Heart left ventricle (tissue), 16 donors: Measurements from ENCODE around the gene VWA5B1. TPM values are rescaled to one million over a fixed set of nuclear protein-coding genes. Genes with fewer than 3 reads are reported as not detected.

Source experiments
- ATAC-seq, 4 donors: fragments of 200-7000 bp; cut with Tn5 transposase; one replicate each; pipeline ENCODE4 v1.9.1; 2020 to 2022; ENCODE audit warnings: moderate library complexity in 4 of 4, mild to moderate bottlenecking in 3 of 4, moderate number of reproducible peaks in 1 of 4
- DNase-seq, 5 donors: peaks; one replicate each; pipeline ENCODE4 v3.0.0-alpha.2; 2020
- H3K27ac ChIP-seq, 12 donors: fragments of 200-600 bp; sonication (generic) in 4 of 12; one replicate each; pipeline versions ENCODE4 v1.5.0 to v1.8.0; 2016 to 2022; ENCODE audit warnings: mild to moderate bottlenecking in 2 of 12
- H3K27me3 ChIP-seq, 9 donors: fragments of 200-600 bp; sonication (generic) in 2 of 9; one replicate each; pipeline versions ENCODE4 v1.5.1 to v1.8.0; 2016 to 2022; ENCODE audit warnings: mild to moderate bottlenecking in 3 of 9
- H3K36me3 ChIP-seq, 9 donors: fragments of 200-600 bp; sonication (generic) in 2 of 9; one replicate each; pipeline versions ENCODE4 v1.5.0 to v1.8.0; 2018 to 2022; ENCODE audit warnings: mild to moderate bottlenecking in 2 of 9
- H3K4me1 ChIP-seq, 12 donors: fragments of 200-600 bp; sonication (generic) in 4 of 12; one replicate each; pipeline versions ENCODE4 v1.5.0 to v1.8.0; 2016 to 2022; ENCODE audit warnings: mild to moderate bottlenecking in 3 of 12
- H3K4me3 ChIP-seq, 12 donors: fragments of 200-600 bp; sonication (generic) in 4 of 12; one replicate each; pipeline versions ENCODE4 v1.5.0 to v1.8.0; 2017 to 2022; ENCODE audit warnings: mild to moderate bottlenecking in 9 of 12, moderate library complexity in 4 of 12
- H3K9me3 ChIP-seq, 12 donors: fragments of 200-600 bp; sonication (generic) in 4 of 12; one replicate each; pipeline versions ENCODE4 v1.5.0 to v1.8.0; 2016 to 2022; ENCODE audit warnings: mild to moderate bottlenecking in 1 of 12
- CTCF ChIP-seq, 12 donors: fragments of 200-600 bp; sonication (generic) in 4 of 12; IDR thresholded peaks; one replicate each; pipeline versions ENCODE4 v1.5.0 to v1.8.0; 2018 to 2022; ENCODE audit warnings: antibody characterized with exemption in 12 of 12, mild to moderate bottlenecking in 5 of 12
- POLR2A ChIP-seq, 2 donors: fragments of 450-650 bp; IDR thresholded peaks; one replicate each; pipeline ENCODE4 v1.6.1; 2017; ENCODE audit warnings: antibody characterized with exemption in 2 of 2, mild to moderate bottlenecking in 2 of 2, moderate library complexity in 2 of 2
- WGBS, 4 donors: extraction: QIAGEN DNeasy Blood & Tissue Kit in 2 of 4; methylation state at CpG; one replicate each; pipeline versions ENCODE4 v1.1.5 to v1.1.7; 2013 to 2018; 5-methylcytosine and 5-hydroxymethylcytosine counted together
- intact Hi-C, 10 donors: fragments of 100-400 bp; cut with DNase I; formaldehyde crosslinking; loops; one replicate each; pipeline versions ENCODE4 v1.11.1 to v1.14.2; 2022
- long read RNA-seq, 3 donors: library from polyadenylated mRNA; unstranded; transcript quantifications; one replicate each; pipeline ENCODE4 v2.0.0, GENCODE V29; 2020 to 2021
- polyA plus RNA-seq, 2 donors: library from polyadenylated mRNA; stranded (reverse); fragments of 200-250 nt; gene quantifications; one replicate each; pipeline ENCODE4 v1.2.3, GENCODE V29; 2013
- total RNA-seq, 9 donors: library from RNA; depleted of rRNA in 2 of 9; stranded (reverse); fragments of >200 nt in 2 of 9; fragmentation: NEBNext Ultra II Directional in 3 of 9; extraction: Animal tissue kit (Norgen Biotek cat#: 25700) in 3 of 9; gene quantifications; one replicate each; pipeline versions ENCODE4 v1.1.0 to v1.2.4, GENCODE V29; 2016 to 2023
- donor health status: ischemic (EF 13 %, LVEDD 7.1; RV severe dilation, severe dysfunction).
- donor health status: healthy with polysubstance abuse.
- donor health status: DM: no; HTN: yes; CAD: no.
- donor health status: DM: no; HTN: no; CAD: no.
- donor health status: ischemic (EF 25% LVEDD 6.9; RV normal size, moderate dysfunction).
- donor health status: ischemic (EF 25% LVEDD 5.7; RV mildly dilated, moderate dysfunction).
- donor health status: healthy.
- donor health status: DM: yes; HTN: yes; CAD: no.
- donor health status: ischemic (EF 35%, LVEDD 5.7; RV mildly dilated, moderate dysfunction).
- donor health status: nonischemic (EF 11% LVEDD 7.7; RV severe dilation, severe dysfunction).
- donor health status: DM: yes; HTN: yes; CAD: no.
- donor health status: PGD.
- donor health status: ischemic (EF 29% LVEDD 5.4; RV normal size, mild dysfunction).
- donor health status: nonischemic (EF 23%, LVEDD 6.1; RV moderate dilation, normal function).

VWA5B1 gene
- under 1 TPM in 5 of 9 donors, not detected in 4; 0.11 to 0.88 (median 0.31) TPM for total RNA-seq
- polyA plus RNA-seq: under 1 TPM; 0.04 to 0.11 TPM
- long read RNA-seq, donor 1: 0 reads
- long read RNA-seq, donor 2: 0 reads
- long read RNA-seq, donor 3: 0 reads

- no peak within 1 kb of the TSS for H3K27ac ChIP-seq
- H3K4me3 ChIP-seq: peak within 1 kb of the TSS in 6 of 12 donors; percentile 3 to 32 (median 16)
- H3K36me3 ChIP-seq: no peaks in the 10 kb centered on the region
- ATAC-seq: peak in 1 of 4 donors; percentile 45
- H3K27me3 ChIP-seq: peaks cover 5 to 48% (median 18%) of the 10 kb centered on the region in 9 donors
- intact Hi-C loops: no loop called here
- no peak for DNase-seq
- peaks cover 0 to 2% (median 0%) of the 10 kb centered on the region in 12 donors for H3K9me3 ChIP-seq
- no peak for TF ChIP-seq POLR2A (IDR thresholded peaks at IDR 0.05)
- TF ChIP-seq CTCF (IDR thresholded peaks at IDR 0.05): no peak
- WGBS, 4 donors: 22 to 31% (median 28%) methylated on average over 15 to 16 of the region's 16 CpGs
- H3K4me1 ChIP-seq: peaks cover 0 to 7% (median 0%) of the 10 kb centered on the region in 12 donors
These were observed at the start of gene VWA5B1 for GRCh38 chr1:20290624-20291597. Gene VWA5B1, plus strand, starts transcription at chr1:20290875. Its CDS starts 19,727 bp downstream, at chr1:20310602.

- 76 to 86% (median 81%) methylated on average over 35 to 37 of the region's 37 CpGs for WGBS, 4 donors
- H3K4me3 ChIP-seq: no peak overlapping the region
- no peaks in the 10 kb centered on the region for H3K36me3 ChIP-seq
- TF ChIP-seq POLR2A (IDR thresholded peaks at IDR 0.05) (no peak), CTCF (IDR thresholded peaks at IDR 0.05) (no peak)
- no peak overlapping the region for H3K27ac ChIP-seq
- no peak for DNase-seq
- intact Hi-C loops: no loop called here
- H3K27me3 ChIP-seq: peaks cover 0 to 45% (median 14%) of the 10 kb centered on the region in 9 donors
- H3K9me3 ChIP-seq: no peaks in the 10 kb centered on the region
- ATAC-seq: no peak
- no peaks in the 10 kb centered on the region for H3K4me1 ChIP-seq
These were observed 47.7 kb upstream of the VWA5B1 start for GRCh38 chr1:20242890-20243479.

- Histone ChIP-seq H3K27me3 (peaks cover 0 to 8% (median 0%) of the 10 kb centered on the region in 9 donors), H3K9me3 (no peaks in the 10 kb centered on the region), H3K27ac (peak overlapping the region in 1 of 12 donors; percentile 49), H3K4me3 (no peak overlapping the region), H3K36me3 (no peaks in the 10 kb centered on the region), H3K4me1 (no peaks in the 10 kb centered on the region)
- TF ChIP-seq CTCF (IDR thresholded peaks at IDR 0.05) (no peak), POLR2A (IDR thresholded peaks at IDR 0.05) (no peak)
- ATAC-seq: no peak
- DNase-seq: no peak
- WGBS, 4 donors: 69 to 74% (median 71%) methylated on average over 4 of the region's 4 CpGs
- intact Hi-C loops: no loop called here
These were observed 41.6 kb upstream of the VWA5B1 start for GRCh38 chr1:20248971-20249612.
